Lower lobe of right lung (tissue), 2 donors: ENCODE data around the gene KRT15. TPM values are rescaled to one million over a fixed set of nuclear protein-coding genes. Genes with fewer than 3 reads are reported as not detected.
A peak's percentile ranks its signal among the peaks of the same experiment; 100 is the strongest.

Experiments used
- ATAC-seq, 2 donors: fragments of 200-7000 bp; cut with Tn5 transposase; one replicate each; pipeline ENCODE4 v1.9.1; 2020 to 2022; ENCODE audit warnings: mild to moderate bottlenecking in 2 of 2, moderate library complexity in 2 of 2
- DNase-seq: peaks from one replicate; pipeline ENCODE4 v3.0.0-alpha.2; 2020
- H3K27ac ChIP-seq: fragments of 200-600 bp; one replicate; pipeline ENCODE4 v1.8.0; 2022
- H3K27me3 ChIP-seq: fragments of 200-600 bp; one replicate; pipeline ENCODE4 v1.8.0; 2022; ENCODE audit warnings: low read depth
- H3K36me3 ChIP-seq: fragments of 200-600 bp; one replicate; pipeline ENCODE4 v1.8.0; 2022; ENCODE audit warnings: mild to moderate bottlenecking
- H3K4me1 ChIP-seq: fragments of 200-600 bp; one replicate; pipeline ENCODE4 v1.8.0; 2022
- H3K4me3 ChIP-seq: fragments of 200-600 bp; one replicate; pipeline ENCODE4 v1.8.0; 2022; ENCODE audit warnings: mild to moderate bottlenecking
- H3K9me3 ChIP-seq: fragments of 200-600 bp; one replicate; pipeline ENCODE4 v1.8.0; 2022
- intact Hi-C: fragments of 100-400 bp; cut with DNase I; formaldehyde crosslinking; loops from one replicate; pipeline ENCODE4 v1.11.0; 2022
- total RNA-seq: library from RNA; stranded (reverse); fragmentation: NEBNext Ultra II Directional; extraction: Animal tissue kit (Norgen Biotek cat#: 25700); gene quantifications from one replicate; pipeline ENCODE4 v1.2.1, GENCODE V29; 2021
- TF ChIP-seq, protein P1 (sequence below): fragments of 200-600 bp; IDR thresholded peaks from one replicate; pipeline ENCODE4 v1.8.0; 2022; ENCODE audit warnings: antibody characterized with exemption, mild to moderate bottlenecking
- donor health status: DM: no; HTN: yes; CAD: no; lungs with severe emphysema.

The KRT15 gene
- total RNA-seq, 1 donor from 2014 or later, result 9.0 TPM

DNA sequence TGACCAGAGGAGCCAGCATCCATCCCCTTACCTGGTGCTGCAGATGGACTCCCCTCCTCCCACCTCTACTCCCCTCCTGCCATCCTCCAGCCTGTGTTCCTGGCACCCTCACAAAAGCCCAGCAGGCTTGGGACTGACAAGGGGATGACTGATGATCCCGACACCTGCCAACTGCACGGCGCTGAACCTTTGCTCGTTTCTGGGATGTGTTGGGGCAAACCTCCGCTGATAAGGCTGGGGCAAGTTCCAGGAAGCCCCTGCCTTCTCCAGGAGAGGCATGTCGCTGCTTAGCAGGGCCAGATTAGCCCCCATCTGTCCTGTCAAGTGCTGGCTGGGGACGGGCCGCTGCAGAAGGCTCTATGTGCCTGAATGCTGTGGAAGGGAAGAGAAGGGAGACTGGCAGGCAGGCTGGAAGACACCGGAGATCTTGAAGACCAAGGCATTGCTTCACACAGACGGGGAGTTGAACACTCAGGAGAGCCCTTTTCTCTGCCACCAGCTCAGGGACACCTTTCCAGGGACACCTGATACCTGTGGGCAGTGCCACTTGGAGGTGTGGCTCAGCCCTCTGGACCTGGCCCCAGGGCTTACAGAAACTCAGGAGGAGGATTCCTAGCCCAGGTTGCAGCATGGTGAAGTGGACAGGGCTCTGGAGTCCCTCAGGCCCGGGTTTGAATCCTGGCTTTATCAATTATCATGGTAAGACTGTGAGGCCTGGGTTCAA is 973 bp upstream of the KRT15 start:
- TF ChIP-seq, protein P1, sequence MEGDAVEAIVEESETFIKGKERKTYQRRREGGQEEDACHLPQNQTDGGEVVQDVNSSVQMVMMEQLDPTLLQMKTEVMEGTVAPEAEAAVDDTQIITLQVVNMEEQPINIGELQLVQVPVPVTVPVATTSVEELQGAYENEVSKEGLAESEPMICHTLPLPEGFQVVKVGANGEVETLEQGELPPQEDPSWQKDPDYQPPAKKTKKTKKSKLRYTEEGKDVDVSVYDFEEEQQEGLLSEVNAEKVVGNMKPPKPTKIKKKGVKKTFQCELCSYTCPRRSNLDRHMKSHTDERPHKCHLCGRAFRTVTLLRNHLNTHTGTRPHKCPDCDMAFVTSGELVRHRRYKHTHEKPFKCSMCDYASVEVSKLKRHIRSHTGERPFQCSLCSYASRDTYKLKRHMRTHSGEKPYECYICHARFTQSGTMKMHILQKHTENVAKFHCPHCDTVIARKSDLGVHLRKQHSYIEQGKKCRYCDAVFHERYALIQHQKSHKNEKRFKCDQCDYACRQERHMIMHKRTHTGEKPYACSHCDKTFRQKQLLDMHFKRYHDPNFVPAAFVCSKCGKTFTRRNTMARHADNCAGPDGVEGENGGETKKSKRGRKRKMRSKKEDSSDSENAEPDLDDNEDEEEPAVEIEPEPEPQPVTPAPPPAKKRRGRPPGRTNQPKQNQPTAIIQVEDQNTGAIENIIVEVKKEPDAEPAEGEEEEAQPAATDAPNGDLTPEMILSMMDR, result no peak
- Histone ChIP-seq H3K4me3 (no peak overlapping the region), H3K27me3 (no peaks in the 10 kb centered on the region), H3K4me1 (peaks cover 28% of the 10 kb centered on the region), H3K9me3 (no peaks in the 10 kb centered on the region), H3K36me3 (peaks cover 9% of the 10 kb centered on the region), H3K27ac (peak overlapping the region; percentile 68)
- intact Hi-C loops, result no loop called here
- ATAC-seq (peak; percentile 4 to 30), DNase-seq (no peak)

DNA sequence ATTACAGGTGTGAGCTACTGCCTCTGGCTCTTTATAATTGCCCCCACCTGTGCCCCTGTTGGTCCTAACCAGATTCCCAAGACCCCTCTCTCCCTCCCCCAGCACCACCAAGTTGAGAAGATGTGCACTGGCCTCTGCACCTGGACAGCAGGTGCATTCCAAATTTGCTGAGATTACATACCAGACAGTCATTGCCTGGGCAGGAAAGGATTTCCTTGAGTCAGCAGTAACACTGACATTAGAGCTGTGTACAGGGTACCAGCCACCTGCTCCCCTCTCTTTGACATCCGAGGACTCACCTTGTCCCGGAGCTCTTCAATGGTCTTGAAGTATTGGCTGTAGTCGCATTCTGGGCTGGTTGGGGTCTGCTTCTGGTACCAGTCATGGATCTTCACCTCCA is 659 bp downstream of the KRT15 start:
- no peak overlapping the region for H3K4me3 ChIP-seq

DNA sequence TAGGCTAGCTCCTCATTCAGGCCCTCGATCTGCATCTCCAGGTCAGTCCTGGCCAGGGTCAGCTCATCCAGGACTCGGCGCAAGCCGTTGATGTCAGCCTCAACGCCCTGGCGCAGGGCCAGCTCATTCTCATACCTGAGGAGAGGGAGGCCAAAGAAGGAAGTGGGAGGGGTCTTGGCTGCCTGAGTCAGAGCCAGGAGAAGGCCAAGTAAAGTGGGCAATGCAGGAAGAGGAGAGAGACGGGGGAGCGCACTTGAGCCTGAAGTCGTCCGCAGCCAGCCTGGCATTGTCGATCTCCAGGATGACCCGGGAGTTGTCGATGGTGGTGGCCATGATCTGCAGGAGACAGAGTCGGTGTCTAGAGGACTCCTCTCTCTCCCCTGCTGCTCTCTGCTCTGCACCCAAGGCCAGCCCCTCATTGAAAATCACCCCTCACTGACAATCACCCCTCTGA is 1.8 kb downstream of the KRT15 start:
- Histone ChIP-seq H3K4me1 (peaks cover 5% of the 10 kb centered on the region), H3K4me3 (no peak overlapping the region), H3K27me3 (no peaks in the 10 kb centered on the region), H3K27ac (no peak overlapping the region), H3K36me3 (no peaks in the 10 kb centered on the region), H3K9me3 (no peaks in the 10 kb centered on the region)
- ATAC-seq (no peak), DNase-seq (peak; percentile 65)
- TF ChIP-seq, protein P1, result no peak
- intact Hi-C loops, result no loop called here

More for the DNA sequence above, 659 bp downstream of the KRT15 start:
- no peak for ATAC-seq
- Histone ChIP-seq H3K27ac (no peak overlapping the region), H3K27me3 (no peaks in the 10 kb centered on the region), H3K4me1 (peaks cover 16% of the 10 kb centered on the region), H3K9me3 (no peaks in the 10 kb centered on the region), H3K36me3 (no peaks in the 10 kb centered on the region)
- intact Hi-C loops, result no loop called here
- TF ChIP-seq, protein P1, result no peak
- DNase-seq, result no peak

DNA sequence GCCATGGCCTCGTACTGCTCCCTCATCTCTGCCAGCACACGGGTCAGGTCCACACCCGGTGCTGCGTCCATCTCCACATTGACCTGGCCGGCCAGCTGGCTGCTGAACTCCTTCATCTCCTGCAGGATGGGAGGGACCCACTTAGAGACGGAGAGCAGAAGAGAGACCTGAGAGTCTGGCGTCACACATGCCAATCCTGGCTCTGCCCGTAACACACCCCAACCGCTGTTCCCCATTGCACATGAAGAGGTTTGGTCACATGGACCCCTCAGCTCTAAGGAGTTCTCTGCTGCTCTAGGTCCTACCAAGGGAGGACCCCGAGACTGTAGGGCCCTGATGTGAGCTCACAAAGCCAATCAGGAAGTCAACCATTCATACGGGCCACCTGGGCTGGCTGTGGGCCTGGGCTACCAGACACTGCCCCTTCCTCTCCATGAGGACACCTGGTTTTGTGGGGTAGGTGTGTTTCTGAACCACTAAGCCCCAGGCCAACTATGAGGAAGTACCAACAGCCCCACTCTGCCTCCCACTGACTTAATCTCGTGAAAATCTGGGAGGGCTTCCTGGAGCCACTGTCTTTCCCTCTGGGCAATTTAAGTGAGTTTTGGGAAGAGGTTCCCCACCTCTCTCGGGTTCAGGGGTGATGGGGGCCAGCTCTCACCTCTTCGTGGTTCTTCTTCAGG is 2.4 kb downstream of the KRT15 start:
- H3K9me3 ChIP-seq, result no peaks in the 10 kb centered on the region
- no peak for DNase-seq
- TF ChIP-seq, protein P1, result no peak
- no peak overlapping the region for H3K27ac ChIP-seq
- H3K27me3 ChIP-seq, result no peaks in the 10 kb centered on the region
- H3K4me3 ChIP-seq, result no peak overlapping the region
- peak; percentile 51 to 63 for ATAC-seq
- intact Hi-C loops, result no loop called here
- no peaks in the 10 kb centered on the region for H3K36me3 ChIP-seq
- H3K4me1 ChIP-seq, result no peaks in the 10 kb centered on the region

DNA sequence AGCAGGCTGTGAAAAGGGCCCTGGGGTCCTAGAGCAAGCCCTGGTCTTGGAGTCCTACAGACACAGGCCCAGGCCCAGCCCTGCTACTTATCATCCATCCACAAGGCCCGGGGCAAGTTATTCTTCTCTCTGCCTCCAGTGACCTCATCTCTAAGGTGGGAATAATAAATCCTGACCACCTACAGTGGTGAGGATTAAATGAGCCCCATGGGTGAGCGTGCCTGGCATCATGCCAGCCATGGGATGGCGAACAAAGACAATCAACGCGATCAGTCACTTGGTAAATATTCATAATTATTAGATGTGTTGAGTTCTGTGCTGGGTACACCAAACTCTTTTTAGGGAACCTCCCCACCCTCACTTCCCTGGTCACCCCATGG is 5.5 kb downstream of the KRT15 start:
- DNase-seq (no peak), ATAC-seq (no peak)
- TF ChIP-seq, protein P1, result no peak
- H3K36me3 ChIP-seq, result no peaks in the 10 kb centered on the region
- intact Hi-C loops, result no loop called here
- H3K27me3 ChIP-seq, result no peaks in the 10 kb centered on the region
- no peak overlapping the region for H3K27ac ChIP-seq
- H3K4me1 ChIP-seq, result no peaks in the 10 kb centered on the region
- H3K4me3 ChIP-seq, result no peak overlapping the region
- no peaks in the 10 kb centered on the region for H3K9me3 ChIP-seq
